Astrocyte of the spinal cord (primary cell): Measurements from ENCODE around the gene NRXN2.

Source experiments
- DNase-seq: peaks from one replicate; pipeline ENCODE4 v3.0.0; 2011; ENCODE audit warnings: low read depth, low spot score
- H3K4me3 ChIP-seq: 2 replicates; pipeline ENCODE4 v1.5.1; 2011; ENCODE audit warnings: low read depth, mild to moderate bottlenecking, low read length, moderate library complexity
- CTCF ChIP-seq: IDR thresholded peaks from 2 replicates; pipeline ENCODE4 v1.5.1; 2012; ENCODE audit warnings: low read depth, mild to moderate bottlenecking, low read length, inconsistent platforms
- in situ Hi-C: cut with HindIII; loops from 2 replicates; pipeline ENCODE4 v1.10.0; 2017; ENCODE audit warnings: low sequenced_read_pairs

Gene NRXN2

DNA sequence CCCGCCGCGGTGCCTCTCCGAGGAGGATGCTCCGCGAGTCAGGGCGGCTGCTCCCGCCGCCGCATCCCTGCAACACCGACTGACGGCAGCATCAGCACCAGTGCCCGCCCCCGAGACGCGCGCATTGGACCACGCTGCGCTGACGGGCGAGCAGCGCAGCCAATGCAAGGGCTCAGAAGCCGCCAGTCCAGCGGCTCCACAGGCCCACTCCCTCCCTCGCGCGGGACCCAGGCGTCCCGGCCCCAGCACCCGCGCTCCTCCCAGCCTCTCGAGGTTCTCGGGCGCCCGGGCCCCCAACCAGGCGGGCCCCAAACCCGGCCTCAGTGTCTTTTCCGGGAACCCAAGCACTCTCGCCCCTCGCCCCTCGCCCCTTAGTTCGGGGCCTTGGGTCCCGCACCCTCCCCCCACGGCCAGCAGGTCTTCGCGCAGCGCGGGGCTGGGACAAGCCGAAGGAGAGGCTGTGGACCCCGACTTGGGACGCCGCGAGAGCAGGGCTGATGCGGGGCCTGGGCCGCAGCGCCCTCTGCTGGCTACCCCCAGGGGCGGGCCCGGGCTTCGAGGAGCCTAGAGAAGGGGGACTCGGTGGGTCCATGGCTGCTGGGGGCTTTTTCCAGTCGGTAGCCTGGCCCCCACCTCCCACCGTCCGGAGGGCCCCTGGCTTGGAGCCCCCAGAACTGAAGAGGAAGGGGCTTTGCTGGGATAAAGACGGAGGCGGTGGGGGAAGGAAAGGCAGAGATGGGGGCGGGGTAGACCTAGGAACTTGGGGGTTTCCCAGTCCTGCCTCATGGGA, at the start of gene NRXN2:
Gene NRXN2, minus strand, starts transcription at position 81 of the 790 bp plus-strand sequence. CDS start 9,498 bp downstream, outside the sequence.
- peak; percentile 97 for TF ChIP-seq CTCF
- H3K4me3 ChIP-seq, result peak within 1 kb of the TSS; percentile 53
- in situ Hi-C loops, result no loop called here
- peak; percentile 81 for DNase-seq

GRCh38 chr11:64772303-64773018, 49.5 kb upstream of the NRXN2 start:
- in situ Hi-C loops, result no loop called here
- H3K4me3 ChIP-seq, result no peak overlapping the region
- no peak for TF ChIP-seq CTCF
- DNase-seq, result no peak

- no peak overlapping the region for H3K4me3 ChIP-seq
- no peak for TF ChIP-seq CTCF
- DNase-seq, result no peak
- in situ Hi-C loops, result no loop called here
Measured at GRCh38 chr11:64771861-64772260, 48.9 kb upstream of the NRXN2 start.

- no peak overlapping the region for H3K4me3 ChIP-seq
- in situ Hi-C loops, result no loop called here
- DNase-seq, result no peak
- no peak for TF ChIP-seq CTCF
Measured at GRCh38 chr11:64770120-64770519, 47.1 kb upstream of the NRXN2 start.

DNA sequence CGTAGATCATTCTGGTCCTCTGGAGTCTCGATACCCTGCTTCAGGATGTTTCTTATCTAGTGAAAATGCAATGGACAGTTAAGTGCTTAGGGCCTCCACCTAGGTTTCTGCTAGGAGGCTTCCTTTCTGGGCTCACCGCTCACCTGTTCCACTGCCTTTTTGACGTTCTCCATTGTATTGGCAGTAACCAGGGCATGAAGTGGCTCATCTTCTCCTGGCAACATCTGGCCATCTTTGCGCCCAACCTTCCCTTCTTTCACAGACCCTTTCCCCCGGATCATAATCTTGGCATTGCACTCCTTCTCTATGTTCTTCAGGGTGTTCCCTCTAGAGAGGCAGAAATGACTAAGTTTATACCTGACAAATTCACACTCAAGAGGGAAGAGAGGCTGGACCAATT, 46.3 kb upstream of the NRXN2 start:
- no peak for TF ChIP-seq CTCF
- in situ Hi-C loops, result no loop called here
- H3K4me3 ChIP-seq, result no peak overlapping the region
- DNase-seq, result no peak

GRCh38 chr11:64768300-64768694, 45.3 kb upstream of the NRXN2 start:
- in situ Hi-C loops, result no loop called here
- TF ChIP-seq CTCF, result no peak
- no peak for DNase-seq
- no peak overlapping the region for H3K4me3 ChIP-seq
